CD4-positive, alpha-beta T cell treated with Interferon alpha-2 for 1 hour (primary cell): ENCODE data around the gene PEX16.

ENCODE experiments used
- DNase-seq, 2 donors: peaks; one replicate each; pipeline ENCODE4 v3.0.0-alpha.2; 2020 to 2022

Gene PEX16

DNA sequence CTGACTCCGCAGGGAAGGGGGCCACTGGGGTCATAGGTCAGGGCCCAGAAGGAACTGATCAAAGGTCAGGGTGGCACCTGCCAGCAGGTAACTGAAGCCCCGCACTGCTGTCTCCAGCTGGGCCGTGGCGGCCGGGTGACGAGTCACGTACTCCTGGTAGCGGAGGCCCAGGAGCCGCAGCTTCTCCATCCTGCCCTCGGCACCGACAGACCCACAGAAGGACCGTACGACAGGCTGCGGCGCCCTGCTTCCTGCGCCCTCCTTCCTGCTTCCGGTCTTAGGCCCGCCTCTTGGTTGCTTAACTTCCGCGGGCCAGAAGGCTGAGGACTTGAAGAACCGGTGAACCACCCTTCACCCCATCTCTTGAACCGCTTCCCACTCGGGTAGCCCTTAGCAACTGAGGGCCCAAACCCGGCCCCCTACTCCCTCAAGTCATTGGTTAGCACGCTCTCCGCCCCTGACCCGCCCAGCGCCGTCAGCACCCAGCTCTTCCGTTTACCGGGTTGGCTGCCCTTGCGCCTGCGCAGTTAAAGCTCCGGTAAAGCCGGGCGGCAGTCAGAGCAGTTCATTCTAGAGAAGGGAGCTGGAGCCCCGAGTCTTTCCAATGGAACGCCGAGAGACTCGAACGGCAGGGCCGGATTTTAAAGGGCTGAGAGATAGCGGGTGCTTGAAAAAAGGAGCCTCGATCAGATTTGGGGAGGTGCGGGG lies at the start of gene PEX16:
Gene PEX16, minus strand, starts transcription at position 255 of the 708 bp plus-strand sequence. Its CDS starts 66 bp downstream, at position 189.
- DNase-seq: peak; percentile 98 to 99

DNA sequence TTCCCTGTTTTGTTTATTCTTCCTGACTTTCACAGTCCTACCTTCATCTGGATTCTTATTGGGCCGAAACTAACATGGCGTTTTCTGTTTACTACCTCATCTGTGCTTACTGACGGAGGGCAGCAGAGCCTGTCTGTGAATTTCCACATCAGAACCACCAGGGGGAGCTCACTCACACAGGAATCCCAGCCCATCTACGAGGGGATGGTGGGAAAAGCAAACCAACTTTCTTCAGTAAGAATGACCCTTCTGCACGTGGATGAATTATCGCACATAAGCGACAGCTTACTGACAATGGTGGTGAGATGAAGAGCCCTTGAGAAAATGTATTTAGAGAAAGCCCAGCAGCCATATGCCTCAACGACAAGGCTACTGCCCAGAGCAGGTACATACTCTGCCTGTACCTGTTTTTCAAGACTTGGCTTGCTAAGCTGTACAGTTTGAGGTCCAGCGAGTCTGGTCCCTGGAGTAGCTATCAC lies 47.3 kb upstream of the PEX16 start:
- DNase-seq: peak; percentile 59 to 78

DNA sequence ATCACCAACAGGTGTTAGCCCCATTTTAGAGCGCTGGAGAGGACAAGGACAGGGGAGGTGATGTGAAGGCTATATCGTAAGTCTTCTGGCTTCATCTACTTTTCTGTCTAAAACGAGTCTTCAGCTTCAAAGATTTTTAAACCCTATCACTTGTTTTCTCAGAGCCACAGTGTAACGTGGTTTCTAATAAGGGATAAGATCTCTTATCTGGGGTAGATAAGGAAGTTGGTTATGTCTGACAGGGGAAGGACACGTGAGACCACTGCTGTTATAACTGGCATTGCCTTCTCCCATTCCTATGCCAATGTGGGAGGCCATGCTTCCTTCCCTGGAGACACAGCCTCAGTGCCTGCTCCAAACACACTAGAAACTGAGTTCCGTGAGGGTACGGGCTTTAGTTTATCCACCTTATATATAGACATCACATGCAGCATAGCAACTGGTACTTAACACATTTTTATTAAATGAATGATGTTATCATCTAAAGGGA lies 44.1 kb upstream of the PEX16 start:
- DNase-seq: no peak

DNA sequence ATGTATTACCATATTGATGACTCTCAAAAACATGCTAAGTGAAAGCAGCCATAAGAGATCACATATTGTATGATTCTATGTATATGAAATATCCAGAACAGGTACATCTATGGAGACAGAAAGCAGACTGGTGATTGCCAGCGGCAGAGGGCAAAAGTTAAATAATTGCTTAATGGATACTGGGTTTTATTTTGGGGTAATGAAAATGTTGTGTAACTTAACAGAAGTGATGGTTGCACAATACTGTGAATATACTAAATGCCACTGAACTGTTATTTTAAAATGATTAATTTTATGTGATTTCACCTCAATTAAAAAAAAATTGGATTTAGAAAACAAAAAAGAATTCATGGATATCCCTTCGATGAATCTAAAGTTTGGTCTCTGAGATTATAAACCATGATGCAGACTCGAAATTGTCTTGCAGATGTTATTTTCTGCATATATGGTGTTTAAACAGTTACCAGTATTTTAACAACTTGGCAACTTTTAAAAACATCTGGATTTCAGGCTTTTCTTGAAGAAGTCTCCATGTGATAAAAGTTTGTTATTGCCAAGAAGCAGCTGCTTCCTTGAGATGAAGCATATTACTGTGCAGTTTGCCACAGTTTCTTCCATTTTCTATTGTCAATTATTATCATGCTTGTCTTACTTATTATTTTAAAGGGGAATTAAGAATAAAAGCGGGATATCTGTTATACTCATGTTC lies 42.9 kb upstream of the PEX16 start:
- no peak for DNase-seq

GRCh38 chr11:45959851-45960250 lies 42.2 kb upstream of the PEX16 start:
- no peak for DNase-seq

DNA sequence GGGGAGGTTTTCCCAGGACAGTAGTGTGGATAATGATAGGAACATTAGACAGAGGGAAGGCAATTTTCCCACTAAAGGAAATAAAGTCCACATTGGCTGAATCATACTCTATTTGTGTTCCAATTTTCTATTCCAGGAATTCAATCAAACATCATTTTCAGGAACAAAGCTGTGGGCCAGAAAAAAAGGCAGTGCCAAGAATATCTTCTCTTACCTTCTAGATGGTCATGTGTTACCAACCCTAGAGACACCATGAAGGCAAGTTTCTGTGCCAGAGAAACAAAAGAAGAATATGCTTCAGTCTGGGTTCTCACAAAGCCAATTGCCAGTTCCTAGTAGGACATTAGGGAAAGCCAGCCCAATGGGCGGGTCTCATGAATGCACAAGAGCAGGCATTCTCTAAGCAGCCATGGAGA lies 32.3 kb upstream of the PEX16 start:
- no peak for DNase-seq

DNA sequence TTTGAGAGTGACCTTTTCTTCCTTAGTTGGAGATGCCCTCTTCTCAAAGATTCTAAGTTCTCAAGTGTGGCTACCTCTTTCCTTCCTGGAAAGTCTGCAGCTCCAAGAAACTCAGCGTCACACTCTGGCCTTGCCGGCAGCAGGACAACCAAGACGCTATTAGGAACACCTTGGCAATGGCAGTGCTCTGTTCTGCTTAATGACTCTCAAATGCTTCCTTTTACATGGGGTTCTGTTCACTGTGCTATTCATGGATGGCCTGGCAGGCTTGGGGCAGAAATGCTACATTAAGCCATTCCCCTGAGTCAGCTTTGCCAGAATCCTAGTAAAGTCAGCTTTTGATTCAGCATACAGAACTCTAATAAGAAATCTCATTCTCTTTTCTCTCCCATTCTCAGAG lies 30.7 kb upstream of the PEX16 start:
- no peak for DNase-seq

- DNase-seq: no peak
Measured at GRCh38 chr11:45947885-45948284, 30.2 kb upstream of the PEX16 start.

DNA sequence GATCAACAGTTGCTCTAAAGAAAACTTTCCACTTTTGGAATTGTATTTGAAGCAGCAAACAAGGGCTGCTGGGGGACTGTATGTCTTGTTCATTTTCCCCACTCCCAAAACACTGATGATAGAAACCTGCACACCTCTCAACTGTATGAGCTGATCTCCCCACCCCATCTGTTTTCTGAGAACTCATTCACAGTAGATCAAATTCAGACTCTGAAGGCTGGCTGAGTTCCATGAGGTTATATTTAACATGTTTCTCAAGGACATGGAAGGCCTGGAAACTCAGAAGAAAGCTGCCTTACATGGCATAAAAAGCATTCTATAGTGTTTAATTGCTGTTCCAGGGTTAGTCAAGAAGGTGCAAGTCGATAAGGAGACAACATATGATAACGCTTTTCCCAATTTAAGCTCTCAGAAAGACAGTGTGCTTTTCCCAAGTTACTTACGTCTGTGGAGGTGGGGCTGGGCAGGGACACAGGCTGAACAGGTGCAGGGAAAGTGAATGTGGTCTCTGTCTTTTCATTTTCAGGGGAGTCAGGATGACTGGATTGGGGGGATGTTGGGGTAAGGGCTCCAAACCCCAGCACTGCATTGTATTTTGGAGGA lies 27.8 kb upstream of the PEX16 start:
- no peak for DNase-seq

- DNase-seq: no peak
Measured at GRCh38 chr11:45942381-45942780, 24.7 kb upstream of the PEX16 start.

- DNase-seq: no peak
Measured at GRCh38 chr11:45941285-45941684, 23.6 kb upstream of the PEX16 start.

DNA sequence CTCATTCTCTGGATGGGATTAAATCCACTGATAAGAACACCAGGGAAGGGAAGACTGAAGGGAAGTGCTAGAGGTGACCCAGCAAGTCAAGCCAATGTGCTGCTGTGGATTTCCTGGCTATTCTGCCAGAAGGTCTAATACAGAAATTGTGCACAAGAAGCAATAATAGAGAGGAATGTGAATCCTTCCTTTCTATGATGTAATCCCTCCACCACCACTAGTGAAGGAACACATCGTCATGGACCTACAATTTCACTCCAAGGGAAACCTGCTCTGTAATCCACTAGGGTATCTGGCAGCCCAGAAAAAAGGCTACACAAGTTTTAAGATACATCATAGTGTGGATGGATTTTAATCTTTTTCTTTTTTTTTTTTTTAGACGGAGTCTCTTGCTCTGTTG lies 22.2 kb upstream of the PEX16 start:
- DNase-seq: no peak

- no peak for DNase-seq
Measured at GRCh38 chr11:45937916-45938315, 20.2 kb upstream of the PEX16 start.

GRCh38 chr11:45936511-45937054 lies 18.9 kb upstream of the PEX16 start:
- DNase-seq: no peak

DNA sequence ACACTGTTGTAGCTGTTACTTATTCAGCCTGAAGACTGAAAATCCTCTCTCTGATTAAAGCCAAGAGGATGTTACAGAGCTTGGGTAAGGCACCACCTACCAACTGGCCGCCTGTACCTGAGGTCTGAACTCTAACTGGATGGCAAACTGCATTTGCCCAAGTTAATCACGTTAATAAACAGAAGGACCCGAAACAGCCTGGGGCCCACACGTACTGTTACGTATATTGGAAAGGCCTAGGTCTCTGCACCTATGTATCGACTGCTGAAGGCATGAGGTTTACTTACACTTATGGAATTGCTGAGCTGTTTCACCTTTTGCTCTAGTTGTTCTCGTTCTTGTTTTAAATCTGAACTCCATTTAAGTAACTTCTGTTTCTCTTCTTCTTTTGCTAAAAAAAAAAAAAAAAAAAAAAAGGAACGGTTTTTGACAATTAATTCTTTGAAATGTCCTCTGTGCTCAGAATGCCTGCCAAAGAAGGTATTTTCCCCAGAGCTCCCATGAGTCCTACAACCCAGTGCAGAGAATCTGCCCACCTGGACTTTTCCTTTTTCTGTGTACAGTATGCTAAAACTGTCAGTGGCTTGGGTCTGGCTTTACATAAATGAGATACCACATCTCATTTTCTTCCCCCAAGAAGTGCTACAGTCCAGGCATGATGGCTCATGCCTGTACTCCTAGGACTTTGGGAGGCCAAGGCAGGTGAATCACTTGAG lies 17.8 kb upstream of the PEX16 start:
- no peak for DNase-seq

- no peak for DNase-seq
Measured at GRCh38 chr11:45934580-45935318, 17.1 kb upstream of the PEX16 start.

DNA sequence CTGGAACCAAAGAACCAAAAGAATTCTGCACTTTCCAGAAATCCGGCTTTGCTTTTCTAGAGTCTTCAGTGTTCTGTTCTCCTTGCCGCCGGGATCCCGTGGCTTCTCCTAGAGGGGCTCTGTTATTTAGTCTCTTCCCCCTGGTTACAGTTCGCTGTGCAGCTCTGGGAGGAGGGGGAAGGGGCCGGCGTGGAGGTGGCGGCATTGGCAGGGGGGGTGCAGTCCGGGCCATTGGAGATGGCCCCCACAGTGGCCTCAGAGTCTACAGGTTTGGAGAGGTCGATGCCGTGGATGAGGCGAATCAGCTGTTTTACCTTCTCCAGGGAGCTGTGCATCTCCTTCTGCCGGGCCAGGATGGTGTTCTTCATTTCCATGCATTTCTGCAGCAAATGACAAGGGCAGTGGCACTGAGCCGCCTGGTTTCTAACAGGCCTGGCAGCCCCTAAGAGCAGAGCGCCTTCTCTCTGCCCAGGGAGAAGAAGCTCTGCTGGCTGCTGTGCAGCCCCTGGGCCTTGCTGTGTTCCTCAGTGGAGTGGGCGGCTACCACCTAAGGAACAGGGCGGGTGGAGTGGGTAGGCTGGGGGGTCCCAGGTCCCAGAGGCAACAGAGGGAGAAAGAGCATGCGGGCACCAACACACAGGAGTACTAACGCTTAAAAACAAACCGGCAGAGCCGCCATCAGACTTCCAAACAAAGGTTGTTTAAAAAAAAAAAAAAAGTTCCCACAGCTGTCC lies 16.3 kb upstream of the PEX16 start:
- DNase-seq: no peak

DNA sequence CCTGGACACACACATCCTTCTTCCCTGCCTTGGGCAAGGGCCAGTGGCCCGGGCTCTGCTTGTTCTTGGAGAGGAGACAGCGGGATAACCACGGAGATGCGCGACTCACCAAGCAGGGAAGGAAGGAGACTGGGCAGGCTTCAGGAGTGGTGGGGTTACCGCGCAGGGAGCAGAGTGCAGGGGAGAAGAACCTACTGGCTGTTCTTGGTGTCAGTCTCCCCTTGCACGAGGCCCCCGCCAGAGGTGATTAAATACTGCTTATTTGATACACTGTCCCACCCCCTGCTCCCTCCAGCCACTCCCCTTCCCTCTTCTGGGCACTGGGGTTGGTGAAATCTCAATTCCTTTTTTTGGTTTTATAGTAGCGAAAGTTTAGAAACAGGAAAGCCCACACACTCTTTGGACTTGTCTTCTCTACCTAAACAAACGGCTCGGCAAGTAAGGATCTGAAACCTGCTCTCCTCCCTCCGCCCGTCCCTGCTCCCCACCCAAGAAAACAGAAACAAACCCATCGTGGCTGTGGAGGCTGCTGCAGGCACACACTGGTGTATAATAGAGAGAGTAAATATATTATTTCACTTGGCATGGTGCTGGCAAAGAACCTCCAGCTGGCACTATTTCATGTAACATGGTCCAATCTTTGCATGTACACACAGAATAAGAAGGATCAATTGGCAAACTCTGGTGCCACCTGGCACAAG lies 15.6 kb upstream of the PEX16 start:
- peak in 1 of 2 donors; percentile 60 for DNase-seq

GRCh38 chr11:45932217-45932616 lies 14.5 kb upstream of the PEX16 start:
- no peak for DNase-seq

GRCh38 chr11:45931739-45932138 lies 14.1 kb upstream of the PEX16 start:
- no peak for DNase-seq
